ENCODE data around the gene PNKD. TPM values are rescaled to one million over a fixed set of nuclear protein-coding genes. Genes with fewer than 3 reads are reported as not detected.

Gene PNKD
- total RNA-seq, 2 donors from 2014 or later = 103 to 145 TPM

DNA sequence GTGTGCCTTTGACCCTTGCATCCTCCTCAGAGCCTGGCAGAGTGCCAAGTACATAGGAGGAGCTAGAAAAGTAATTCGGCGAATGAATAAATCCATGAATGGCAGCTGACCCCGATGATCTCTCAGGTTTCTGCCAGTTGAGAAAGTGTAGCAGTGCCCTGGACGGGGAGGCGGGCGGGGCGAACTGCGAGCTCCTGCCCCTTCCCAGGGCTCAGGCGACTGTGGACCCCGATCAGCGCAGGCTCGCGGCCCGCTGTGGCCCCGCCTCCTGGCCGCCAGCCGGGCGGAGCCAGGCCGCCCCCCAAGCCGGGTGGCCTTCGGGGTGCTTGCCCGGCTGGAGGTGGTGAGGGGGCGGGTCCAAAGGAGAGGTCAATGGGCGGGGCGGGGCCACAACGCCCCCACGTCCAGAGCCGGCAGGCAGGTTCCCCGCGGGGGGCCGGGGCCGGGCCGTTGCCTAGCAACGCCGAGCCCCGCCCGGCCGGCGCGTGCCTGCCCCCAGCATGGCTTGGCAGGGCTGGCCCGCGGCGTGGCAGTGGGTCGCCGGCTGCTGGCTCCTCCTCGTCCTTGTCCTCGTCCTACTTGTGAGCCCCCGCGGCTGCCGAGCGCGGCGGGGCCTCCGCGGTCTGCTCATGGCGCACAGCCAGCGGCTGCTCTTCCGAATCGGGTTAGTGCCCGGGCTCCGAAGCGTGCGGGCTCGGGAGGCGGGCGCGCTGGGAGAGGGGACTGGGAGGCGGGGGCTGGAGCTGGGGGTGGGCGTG, 52.6 kb downstream of the PNKD start:
- peak in 1 of 4 experiments; percentile 4 for TF ChIP-seq CTCF (IDR thresholded peaks at IDR 0.05)
- peak; percentile 38 for TF ChIP-seq POLR2A (IDR thresholded peaks at IDR 0.05)
- peak; percentile 41 for TF ChIP-seq POLR2AphosphoS5 (IDR thresholded peaks at IDR 0.05)
- H3K27me3 ChIP-seq (replicated peaks; ENCODE audit: insufficient read depth) = no peaks in the 10 kb centered on the region
- peak; percentile 52 for DNase-seq (ENCODE audit: low spot score)
- no peaks in the 10 kb centered on the region for H3K36me3 ChIP-seq
- H3K27ac ChIP-seq = peak overlapping the region; percentile 78 to 93
- intact Hi-C loops (cut with DNase I) = no loop called here
- WGBS = under 1% methylated on average over 64 of the region's 69 CpGs
- peaks cover 16% of the 10 kb centered on the region for H3K4me1 ChIP-seq (replicated peaks)
- peak overlapping the region; percentile 59 to 84 for H3K4me3 ChIP-seq
- no peaks in the 10 kb centered on the region for H3K9me3 ChIP-seq

DNA sequence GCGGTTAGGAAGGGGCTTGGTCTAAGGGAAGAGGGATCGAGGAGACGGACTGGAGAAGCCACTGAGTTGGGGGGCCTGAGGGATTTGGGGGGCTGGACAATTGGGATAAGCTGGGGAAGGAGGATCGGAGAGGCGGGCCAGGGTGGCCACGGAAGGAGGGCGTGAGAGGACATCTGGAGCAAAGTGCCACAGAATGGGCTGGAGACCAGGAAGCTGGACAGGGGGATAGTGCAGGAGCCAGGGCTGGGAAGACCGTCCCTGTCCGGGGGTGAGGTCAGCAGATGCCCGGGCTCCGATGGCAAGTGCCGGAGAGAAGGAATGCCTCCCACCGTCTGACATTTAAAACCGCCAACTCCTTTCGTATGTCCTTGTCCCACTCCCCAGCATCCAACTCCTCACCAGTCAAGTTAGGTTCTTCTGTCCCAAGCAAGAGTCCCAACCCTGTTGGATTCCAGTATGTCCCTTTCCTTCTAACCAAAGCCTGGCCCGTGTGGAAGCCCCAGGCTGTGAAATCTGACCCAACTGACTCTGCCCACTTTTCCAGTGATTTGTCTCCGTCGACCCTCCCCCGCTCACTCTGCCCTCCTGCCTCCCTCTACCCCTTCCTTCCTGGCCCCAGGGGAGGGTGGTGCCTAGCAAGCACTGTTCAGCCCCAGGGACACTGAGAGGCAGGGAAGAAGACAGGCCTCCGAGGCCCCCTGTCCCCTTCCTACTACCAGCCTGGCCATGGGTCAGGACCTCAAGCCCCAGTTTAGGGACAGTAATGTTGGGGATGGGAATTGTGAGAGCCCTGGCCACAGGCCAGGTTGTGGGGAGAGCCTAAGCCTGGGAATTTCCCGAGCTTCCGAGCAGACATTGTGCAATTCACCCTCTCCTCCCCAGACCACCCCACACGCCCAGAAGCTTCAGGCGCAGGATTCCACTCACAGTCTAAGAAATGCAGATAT, 53.5 kb downstream of the PNKD start:
- peak overlapping the region; percentile 59 to 84 for H3K4me3 ChIP-seq
- intact Hi-C loops (cut with DNase I) = no loop called here
- WGBS = 9% methylated on average over 24 of the region's 24 CpGs
- no peaks in the 10 kb centered on the region for H3K27me3 ChIP-seq (replicated peaks; ENCODE audit: insufficient read depth)
- peak; percentile 48 for DNase-seq (ENCODE audit: low spot score)
- no peaks in the 10 kb centered on the region for H3K36me3 ChIP-seq
- H3K4me1 ChIP-seq (replicated peaks) = peaks cover 16% of the 10 kb centered on the region
- H3K9me3 ChIP-seq = no peaks in the 10 kb centered on the region
- H3K27ac ChIP-seq = peak overlapping the region; percentile 78 to 93
- no peak for TF ChIP-seq POLR2A (IDR thresholded peaks at IDR 0.05)
- no peak for TF ChIP-seq POLR2AphosphoS5 (IDR thresholded peaks at IDR 0.05)
- no peak for TF ChIP-seq CTCF (IDR thresholded peaks at IDR 0.05)

GRCh38 chr2:218325566-218326160, 55.3 kb downstream of the PNKD start:
- intact Hi-C loops (cut with DNase I) = no loop called here
- no peak for TF ChIP-seq CTCF (IDR thresholded peaks at IDR 0.05)
- TF ChIP-seq POLR2A (IDR thresholded peaks at IDR 0.05) = no peak
- TF ChIP-seq POLR2AphosphoS5 (IDR thresholded peaks at IDR 0.05) = no peak
- WGBS = 70% methylated on average over 4 of the region's 4 CpGs
- Histone ChIP-seq H3K9me3 (no peaks in the 10 kb centered on the region), H3K4me1 (replicated peaks) (peaks cover 16% of the 10 kb centered on the region), H3K36me3 (no peaks in the 10 kb centered on the region), H3K27ac (peak overlapping the region in 1 of 2 donors; percentile 60), H3K4me3 (no peak overlapping the region), H3K27me3 (replicated peaks; ENCODE audit: insufficient read depth) (no peaks in the 10 kb centered on the region)
- DNase-seq (ENCODE audit: low spot score) = no peak

GRCh38 chr2:218326315-218326714, 56.0 kb downstream of the PNKD start:
- 67% methylated on average over 2 of the region's 2 CpGs for WGBS
- Histone ChIP-seq H3K4me1 (replicated peaks) (peaks cover 16% of the 10 kb centered on the region), H3K36me3 (no peaks in the 10 kb centered on the region), H3K9me3 (no peaks in the 10 kb centered on the region), H3K4me3 (no peak overlapping the region), H3K27ac (peak overlapping the region in 1 of 2 donors; percentile 60), H3K27me3 (replicated peaks; ENCODE audit: insufficient read depth) (no peaks in the 10 kb centered on the region)
- no peak for TF ChIP-seq POLR2AphosphoS5 (IDR thresholded peaks at IDR 0.05)
- no peak for TF ChIP-seq CTCF (IDR thresholded peaks at IDR 0.05)
- TF ChIP-seq POLR2A (IDR thresholded peaks at IDR 0.05) = no peak
- intact Hi-C loops (cut with DNase I) = no loop called here
- no peak for DNase-seq (ENCODE audit: low spot score)
